Hepatocyte (in vitro differentiated cells): ENCODE measurements around the gene OR52W1. TPM values are rescaled to one million over a fixed set of nuclear protein-coding genes. Genes with fewer than 3 reads are reported as not detected.
A peak's percentile ranks its signal among the peaks of the same experiment; 100 is the strongest.

Source experiments
- DNase-seq: peaks from one replicate; pipeline ENCODE4 v3.0.0-alpha.2; 2016; ENCODE audit warnings: low spot score
- H2AFZ ChIP-seq: fragments of 200-600 bp; sonication (generic); 2 replicates; pipeline ENCODE4 v1.6.0; 2016; ENCODE audit warnings: antibody characterized with exemption, mild to moderate bottlenecking
- H3K27ac ChIP-seq: fragments of 200-600 bp; sonication (generic); 2 replicates; pipeline ENCODE4 v1.5.1; 2016; ENCODE audit warnings: mild to moderate bottlenecking
- H3K27me3 ChIP-seq: fragments of 200-600 bp; sonication (generic); 2 replicates; pipeline ENCODE4 v1.6.1; 2016
- H3K36me3 ChIP-seq: fragments of 200-600 bp; sonication (generic); replicated peaks from 2 replicates; pipeline ENCODE4 v1.5.1; 2016; ENCODE audit warnings: low read depth; ENCODE audit not compliant: insufficient read depth
- H3K4me1 ChIP-seq: fragments of 200-600 bp; sonication (generic); 2 replicates; pipeline ENCODE4 v1.5.1; 2016; ENCODE audit warnings: mild to moderate bottlenecking, moderate library complexity; ENCODE audit not compliant: insufficient read depth
- H3K4me2 ChIP-seq: fragments of 200-600 bp; sonication (generic); 2 replicates; pipeline ENCODE4 v1.6.0; 2016
- H3K4me3 ChIP-seq: fragments of 200-600 bp; sonication (generic); 2 replicates; pipeline ENCODE4 v1.5.1; 2016; ENCODE audit warnings: mild to moderate bottlenecking
- H3K79me2 ChIP-seq: fragments of 200-600 bp; sonication (generic); 2 replicates; pipeline ENCODE4 v1.6.0; 2017; ENCODE audit warnings: mild to moderate bottlenecking
- H3K9me2 ChIP-seq: fragments of 200-600 bp; sonication (generic); replicated peaks from 2 replicates; pipeline ENCODE4 v1.6.0; 2017; ENCODE audit warnings: mild to moderate bottlenecking; ENCODE audit not compliant: insufficient read depth
- H3K9me3 ChIP-seq: fragments of 200-600 bp; sonication (generic); 2 replicates; pipeline ENCODE4 v1.5.1; 2016; ENCODE audit warnings: low read depth, mild to moderate bottlenecking
- H4K20me1 ChIP-seq: fragments of 200-600 bp; sonication (generic); 2 replicates; pipeline ENCODE4 v1.6.0; 2016; ENCODE audit warnings: mild to moderate bottlenecking; ENCODE audit not compliant: insufficient read depth, poor library complexity, severe bottlenecking
- CTCF ChIP-seq: fragments of 200-600 bp; sonication (generic); IDR thresholded peaks from 2 replicates; pipeline ENCODE4 v1.5.1; 2016; ENCODE audit warnings: antibody characterized with exemption, mild to moderate bottlenecking; ENCODE audit not compliant: poor library complexity
- EZH2 ChIP-seq: fragments of 200-600 bp; sonication (generic); IDR thresholded peaks from 2 replicates; pipeline ENCODE4 v1.6.1; 2016; ENCODE audit warnings: antibody characterized with exemption, mild to moderate bottlenecking, borderline replicate concordance
- EZH2phosphoT487 ChIP-seq: fragments of 200-600 bp; sonication (generic); IDR thresholded peaks from one replicate; pipeline ENCODE4 v1.6.1; 2018; ENCODE audit warnings: antibody characterized with exemption, mild to moderate bottlenecking, low read depth, moderate library complexity; ENCODE audit not compliant: unreplicated experiment, severe bottlenecking
- WGBS: methylation state at CpG from one replicate; pipeline ENCODE4 v1.1.6; 2016; ENCODE audit warnings: low lambda C conversion rate; ENCODE audit errors: missing lambda C conversion rate; 5-methylcytosine and 5-hydroxymethylcytosine counted together
- polyA plus RNA-seq: library from polyadenylated mRNA; unstranded; fragments of >200 nt; fragmentation: Nextera tagmentation; extraction: Ambion mirVana; gene quantifications from 2 replicates; pipeline ENCODE4 v1.2.1, GENCODE V29; 2016
- total RNA-seq: library from RNA; depleted of rRNA; stranded (reverse); fragments of >200 nt; gene quantifications from 2 replicates; pipeline ENCODE4 v1.2.3, GENCODE V29; 2014

The OR52W1 gene
- total and polyA plus RNA-seq, 2 experiments from 2014 or later, result not detected

GRCh38 chr11:6238902-6239301 is 39.9 kb downstream of the OR52W1 start, which contains the start of gene CNGA4:
Gene CNGA4 (plus strand): TSS chr11:6239089. CDS start chr11:6239207, 118 bp downstream.
- DNase-seq, result peak; percentile 34
- no peak for TF ChIP-seq EZH2phosphoT487
- TF ChIP-seq CTCF, result no peak
- TF ChIP-seq EZH2, result no peak
- H2AFZ ChIP-seq, result no peak within 1 kb of the TSS
- no peaks in the 10 kb centered on the region for H3K9me3 ChIP-seq
- H3K27me3 ChIP-seq, result no peaks in the 10 kb centered on the region
- H3K27ac ChIP-seq, result peak within 1 kb of the TSS; percentile 43
- H3K9me2 ChIP-seq, result no peaks in the 10 kb centered on the region
- 54% methylated on average over 1 of the region's 1 CpG for WGBS
- H3K36me3 ChIP-seq, result no peaks in the 10 kb centered on the region
- H3K4me2 ChIP-seq, result no peak within 1 kb of the TSS
- H3K4me1 ChIP-seq, result no peaks in the 10 kb centered on the region
- H4K20me1 ChIP-seq, result no peaks in the 10 kb centered on the region
- H3K4me3 ChIP-seq, result no peak within 1 kb of the TSS
- peaks cover 3% of the 10 kb centered on the region for H3K79me2 ChIP-seq

GRCh38 chr11:6240139-6240538 is 41.1 kb downstream of the OR52W1 start:
- H3K27ac ChIP-seq, result no peak overlapping the region
- H3K36me3 ChIP-seq, result no peaks in the 10 kb centered on the region
- H3K4me2 ChIP-seq, result no peak overlapping the region
- H3K9me2 ChIP-seq, result no peaks in the 10 kb centered on the region
- H3K9me3 ChIP-seq, result no peaks in the 10 kb centered on the region
- H4K20me1 ChIP-seq, result no peaks in the 10 kb centered on the region
- H3K4me3 ChIP-seq, result no peak overlapping the region
- H3K79me2 ChIP-seq, result no peaks in the 10 kb centered on the region
- TF ChIP-seq EZH2phosphoT487 (no peak), CTCF (no peak), EZH2 (no peak)
- H2AFZ ChIP-seq, result no peak overlapping the region
- no peak for DNase-seq
- no peaks in the 10 kb centered on the region for H3K27me3 ChIP-seq
- WGBS, result 95% methylated on average over 28 of the region's 28 CpGs
- no peaks in the 10 kb centered on the region for H3K4me1 ChIP-seq

GRCh38 chr11:6240781-6241180 is 41.8 kb downstream of the OR52W1 start:
- no peaks in the 10 kb centered on the region for H3K4me1 ChIP-seq

More at GRCh38 chr11:6240781-6241180, 41.8 kb downstream of the OR52W1 start:
- no peak for DNase-seq
- H4K20me1 ChIP-seq, result no peaks in the 10 kb centered on the region
- no peak overlapping the region for H3K27ac ChIP-seq
- H3K9me2 ChIP-seq, result no peaks in the 10 kb centered on the region
- no peaks in the 10 kb centered on the region for H3K79me2 ChIP-seq
- no peak overlapping the region for H2AFZ ChIP-seq
- H3K27me3 ChIP-seq, result no peaks in the 10 kb centered on the region
- H3K9me3 ChIP-seq, result no peaks in the 10 kb centered on the region
- TF ChIP-seq EZH2, result no peak
- no peak for TF ChIP-seq CTCF
- no peak for TF ChIP-seq EZH2phosphoT487
- H3K4me3 ChIP-seq, result no peak overlapping the region
- H3K36me3 ChIP-seq, result no peaks in the 10 kb centered on the region
- no peak overlapping the region for H3K4me2 ChIP-seq
- 69% methylated on average over 1 of the region's 1 CpG for WGBS
